B cell (primary cell): ENCODE measurements around the gene MYZAP. TPM values are rescaled to one million over a fixed set of nuclear protein-coding genes. Genes with fewer than 3 reads are reported as not detected.

Source experiments
- ATAC-seq: fragments of 200-7000 bp; cut with Tn5 transposase; one replicate; pipeline ENCODE4 v1.10.0; 2021; ENCODE audit warnings: low read depth, mild to moderate bottlenecking, moderate number of reproducible peaks, moderate library complexity
- CTCF ChIA-PET: fragments of 350-600 bp; sonication (Branson Sonifier 250); formaldehyde crosslinking; loops from one replicate; lab custom pipeline; 2021; ENCODE audit warnings: antibody characterized with exemption, inconsistent platforms; lab: Charles Lee
- POLR2A ChIA-PET: fragments of 350-600 bp; sonication (Branson Sonifier 250); formaldehyde crosslinking; loops from one replicate; lab custom pipeline; 2021; ENCODE audit warnings: antibody characterized with exemption; lab: Charles Lee
- DNase-seq: peaks from one replicate; pipeline ENCODE4 v3.0.0; 2013
- H2AFZ ChIP-seq: 2 replicates; pipeline ENCODE4 v1.6.1; 2012; ENCODE audit warnings: mild to moderate bottlenecking, low read depth, low read length; ENCODE audit not compliant: insufficient read depth, poor library complexity, severe bottlenecking
- H3K27ac ChIP-seq, 2 donors: 1 replicate in 1 of 2; 2 replicates in 1 of 2; pipeline ENCODE4 v1.5.1; 2012 to 2013; ENCODE audit warnings: low read length in 2 of 2, mild to moderate bottlenecking in 2 of 2, moderate library complexity in 1 of 2
- H3K27me3 ChIP-seq, 4 experiments: fragments of 200-600 bp in 1 of 4; sonication (generic) in 1 of 4; replicated peaks in 1 of 4; 1 replicate in 2 of 4; 2 replicates in 2 of 4; pipeline versions ENCODE4 v1.6.1 to v1.7.0; 2013 to 2016; ENCODE audit warnings: low read length in 3 of 4, mild to moderate bottlenecking in 2 of 4, mixed read lengths in 1 of 4, moderate library complexity in 1 of 4; ENCODE audit not compliant: insufficient read depth in 4 of 4, control insufficient read depth in 3 of 4; ENCODE audit errors: control extremely low read depth in 1 of 4
- H3K36me3 ChIP-seq, 2 experiments: replicated peaks in 1 of 2; 1 replicate in 1 of 2; 2 replicates in 1 of 2; pipeline versions ENCODE4 v1.6.1 to v1.7.1; 2013; ENCODE audit warnings: low read length in 1 of 2; ENCODE audit not compliant: insufficient read depth in 2 of 2, control insufficient read depth in 1 of 2; ENCODE audit errors: control extremely low read depth in 1 of 2, extremely low read depth in 1 of 2
- H3K4me1 ChIP-seq, 2 donors: fragments of 200-600 bp in 1 of 2; sonication (generic) in 1 of 2; 1 replicate in 1 of 2; 2 replicates in 1 of 2; pipeline versions ENCODE4 v1.5.1 to v1.6.1; 2013 to 2017; ENCODE audit warnings: low read length in 2 of 2; ENCODE audit not compliant: control insufficient read depth in 2 of 2, insufficient read depth in 2 of 2
- H3K4me2 ChIP-seq: replicated peaks from 2 replicates; pipeline ENCODE3; 2012; ENCODE audit warnings: mild to moderate bottlenecking, low read depth, low read length; ENCODE audit not compliant: poor library complexity, severe bottlenecking
- H3K4me3 ChIP-seq, 5 experiments: fragments of 200-600 bp in 1 of 5; sonication (generic) in 1 of 5; 1 replicate in 3 of 5; 2 replicates in 2 of 5; pipeline versions ENCODE4 v1.5.1 to v1.7.0; 2011 to 2016; ENCODE audit warnings: low read length in 4 of 5, mild to moderate bottlenecking in 4 of 5, low read depth in 2 of 5, control low read depth in 1 of 5, moderate library complexity in 1 of 5; ENCODE audit not compliant: insufficient read depth in 1 of 5; ENCODE audit errors: control extremely low read depth in 1 of 5, extremely low read depth in 1 of 5
- H3K79me2 ChIP-seq: fragments of 200-600 bp; sonication (generic); one replicate; pipeline ENCODE4 v1.6.0; 2016; ENCODE audit warnings: low read length; ENCODE audit not compliant: control insufficient read depth, insufficient read depth
- H3K9ac ChIP-seq: fragments of 200-600 bp; sonication (generic); 2 replicates; pipeline ENCODE4 v1.6.1; 2017; ENCODE audit warnings: mild to moderate bottlenecking, low read length, moderate library complexity
- H3K9me3 ChIP-seq, 3 donors: one replicate each; pipeline versions ENCODE4 v1.6.1 to v1.7.1; 2013; ENCODE audit warnings: low read length in 2 of 3; ENCODE audit not compliant: control insufficient read depth in 2 of 3, insufficient read depth in 1 of 3; ENCODE audit errors: control extremely low read depth in 1 of 3
- H4K20me1 ChIP-seq: 2 replicates; pipeline ENCODE4 v1.6.0; 2012; ENCODE audit warnings: mild to moderate bottlenecking, low read length; ENCODE audit not compliant: insufficient read depth, control insufficient read depth, poor library complexity, severe bottlenecking
- H3K27ac Mint-ChIP-seq: one replicate; pipeline ENCODE4 v1.8.0; 2021; ENCODE audit warnings: mixed read lengths
- H3K27me3 Mint-ChIP-seq: one replicate; pipeline ENCODE4 v1.8.0; 2021; ENCODE audit warnings: mixed read lengths
- H3K4me1 Mint-ChIP-seq: one replicate; pipeline ENCODE4 v1.8.0; 2021; ENCODE audit warnings: mixed read lengths
- H3K4me3 Mint-ChIP-seq: one replicate; pipeline ENCODE4 v1.8.0; 2021; ENCODE audit warnings: mixed read lengths
- H3K9me3 Mint-ChIP-seq: one replicate; pipeline ENCODE4 v1.8.0; 2022; ENCODE audit warnings: mixed read lengths; ENCODE audit not compliant: insufficient read depth
- CTCF ChIP-seq: fragments of 200-600 bp; IDR thresholded peaks from one replicate; pipeline ENCODE4 v1.8.0; 2022; ENCODE audit warnings: antibody characterized with exemption, mild to moderate bottlenecking
- EZH2 ChIP-seq: IDR thresholded peaks from 2 replicates; pipeline ENCODE4 v1.6.1; 2012; ENCODE audit warnings: borderline replicate concordance, low read depth, mild to moderate bottlenecking, moderate library complexity, low read length; ENCODE audit not compliant: insufficient read depth, poor library complexity, severe bottlenecking
- WGBS: methylation state at CpG from one replicate; pipeline ENCODE4 v1.1.5; 2013; ENCODE audit warnings: missing lambda C conversion rate; ENCODE audit not compliant: insufficient coverage; 5-methylcytosine and 5-hydroxymethylcytosine counted together
- intact Hi-C: fragments of 100-400 bp; cut with micrococcal nuclease; formaldehyde crosslinking; loops from one replicate; pipeline ENCODE4 v1.10.0; 2022
- polyA plus RNA-seq: library from polyadenylated mRNA; depleted of rRNA; stranded (reverse); fragments of >200 nt; gene quantifications from 2 replicates; pipeline ENCODE4 v1.2.3, GENCODE V29; 2012
- total RNA-seq, 2 donors: library from RNA; stranded (reverse); fragments of 120-200 nt in 1 of 2; gene quantifications; 1 replicate in 1 of 2; 2 replicates in 1 of 2; pipeline versions ENCODE4 v1.2.3 to v1.2.4, GENCODE V29; 2013 to 2022

The MYZAP gene
- total and polyA plus RNA-seq, 2 donors (not counting 1 experiment from before 2014, with no cell fraction given), result 1.0 to 2.8 TPM

GRCh38 chr15:57708047-57708446, 116.3 kb downstream of the MYZAP start:
- H3K4me3 Mint-ChIP-seq, result peak overlapping the region; percentile 88
- H3K4me1 Mint-ChIP-seq, result peaks cover 47% of the 10 kb centered on the region
- ATAC-seq, result no peak
- Histone ChIP-seq H3K4me1 (peaks cover 17 to 20% of the 10 kb centered on the region in 2 donors), H3K36me3 (peaks cover 14 to 42% of the 10 kb centered on the region in 2 experiments), H3K79me2 (peaks cover 25% of the 10 kb centered on the region), H3K9me3 (no peaks in the 10 kb centered on the region), H3K4me2 (peak overlapping the region; percentile 95), H2AFZ (no peak overlapping the region), H3K27me3 (no peaks in the 10 kb centered on the region), H3K27ac (peak overlapping the region in 1 of 2 donors; percentile 95), H3K4me3 (peak overlapping the region in 1 of 5 experiments; percentile 88), H3K9ac (no peak overlapping the region), H4K20me1 (no peaks in the 10 kb centered on the region)
- ChIA-PET POLR2A (no interaction called here), CTCF (interaction anchor here (1.2 kb wide), 1 partner anchor 24 kb away, joined by 3 read pairs; no protein-coding TSS in a partner anchor)
- TF ChIP-seq CTCF (no peak), EZH2 (no peak)
- WGBS, result no CpG with 5 or more reads among the region's 4 CpGs
- peaks cover 2% of the 10 kb centered on the region for H3K27me3 Mint-ChIP-seq
- DNase-seq, result no peak
- intact Hi-C loops, result loop anchor here (5.0 to 10.0 kb wide), 3 partner anchors 116 to 1343 kb away; partner anchors contain the start of genes MYZAP and TEX9
- H3K9me3 Mint-ChIP-seq, result no peaks in the 10 kb centered on the region
- H3K27ac Mint-ChIP-seq, result no peak overlapping the region

- TF ChIP-seq CTCF (no peak), EZH2 (no peak)
- Mint-ChIP-seq H3K4me1 (peaks cover 2% of the 10 kb centered on the region), H3K9me3 (peaks cover 2% of the 10 kb centered on the region), H3K4me3 (no peak overlapping the region), H3K27me3 (no peaks in the 10 kb centered on the region), H3K27ac (no peak overlapping the region)
- Histone ChIP-seq H3K27me3 (no peaks in the 10 kb centered on the region), H3K4me1 (no peaks in the 10 kb centered on the region), H2AFZ (no peak overlapping the region), H3K27ac (no peak overlapping the region), H3K4me2 (no peak overlapping the region), H3K9me3 (no peaks in the 10 kb centered on the region), H3K36me3 (peaks cover 4 to 25% of the 10 kb centered on the region in 2 experiments), H3K9ac (no peak overlapping the region), H3K4me3 (no peak overlapping the region), H3K79me2 (no peaks in the 10 kb centered on the region), H4K20me1 (no peaks in the 10 kb centered on the region)
- DNase-seq (no peak), ATAC-seq (no peak)
- POLR2A ChIA-PET, result no interaction called here
- no CpG with 5 or more reads among the region's 2 CpGs for WGBS
- intact Hi-C loops, result no loop called here
- CTCF ChIA-PET, result interaction anchor here (1.4 kb wide), 1 partner anchor 12 kb away, joined by 3 read pairs; the partner anchor contains the start of gene POLR2M
These were observed 126.6 kb downstream of the MYZAP start for GRCh38 chr15:57718309-57718708.
